Skin of body (tissue), 3 donors: ENCODE measurements around the gene ABCC9. TPM values are rescaled to one million over a fixed set of nuclear protein-coding genes. Genes with fewer than 3 reads are reported as not detected.

ENCODE experiments used
- DNase-seq: peaks from one replicate; lab custom pipeline; 2025; lab: John Stamatoyannopoulos, UW
- small RNA-seq: library from RNA; depleted of rRNA; stranded (forward); fragments of <200 nt; gene quantifications from one replicate; pipeline ENCODE3, GENCODE V24; 2014; ENCODE audit warnings: low replicate concordance
- total RNA-seq: library from RNA; depleted of rRNA; stranded (reverse); fragments of >200 nt; gene quantifications from one replicate; pipeline ENCODE4 v1.2.3, GENCODE V29; 2014

The ABCC9 gene
- total RNA-seq, 1 donor from 2014 or later: 46.3 TPM

DNA sequence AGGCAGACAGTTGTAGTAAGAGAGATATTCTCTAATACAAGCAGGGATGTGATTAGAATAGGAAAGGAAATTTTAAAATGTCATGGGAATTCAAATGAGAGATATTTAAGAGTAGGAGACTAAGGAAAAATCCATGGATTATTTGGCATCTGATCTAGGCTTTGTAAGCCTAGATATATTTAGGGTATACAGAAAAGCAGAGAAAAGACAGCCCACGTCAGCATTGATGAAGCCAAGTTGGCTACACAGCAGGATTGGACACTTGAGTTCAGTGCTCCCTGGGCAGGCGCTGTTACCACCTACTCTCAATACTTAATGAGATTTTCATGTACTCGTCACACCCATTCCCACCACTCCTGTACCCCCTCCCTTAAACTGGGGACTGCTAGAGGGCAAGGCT lies 165.1 kb downstream of the ABCC9 start:
- peak; percentile 20 for DNase-seq

DNA sequence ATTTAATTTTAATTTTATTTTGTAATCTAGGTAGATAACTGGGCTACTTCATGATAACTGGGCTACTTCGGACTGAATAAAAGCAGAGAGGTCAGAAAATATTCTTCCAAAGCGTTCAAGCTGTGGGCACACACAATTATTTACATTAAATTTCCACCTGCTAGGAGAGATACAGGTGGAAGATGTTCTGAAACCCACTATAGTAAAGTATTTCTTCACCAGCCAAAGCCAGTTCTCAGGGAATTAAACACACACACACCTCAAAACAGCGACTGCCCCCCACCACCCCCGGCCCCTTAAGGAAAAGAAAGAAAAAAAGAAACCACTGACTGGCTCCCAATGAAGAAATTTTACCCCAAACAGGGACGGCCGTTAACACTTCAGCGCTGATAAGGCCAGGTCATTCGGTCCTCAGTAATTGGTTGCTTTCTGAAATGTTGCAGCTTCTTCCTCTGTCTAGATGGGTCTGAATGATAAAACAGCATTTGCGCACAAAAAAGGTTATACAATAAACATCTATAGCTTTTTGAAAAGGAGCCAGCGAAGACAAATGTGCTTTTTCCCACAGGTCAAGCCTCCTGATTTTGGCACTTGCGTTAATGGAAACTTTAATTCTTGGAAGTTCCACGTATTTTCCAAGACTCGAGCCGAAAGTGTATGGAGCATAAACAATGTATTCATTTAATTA lies 165.9 kb downstream of the ABCC9 start:
- DNase-seq: peak; percentile 21

DNA sequence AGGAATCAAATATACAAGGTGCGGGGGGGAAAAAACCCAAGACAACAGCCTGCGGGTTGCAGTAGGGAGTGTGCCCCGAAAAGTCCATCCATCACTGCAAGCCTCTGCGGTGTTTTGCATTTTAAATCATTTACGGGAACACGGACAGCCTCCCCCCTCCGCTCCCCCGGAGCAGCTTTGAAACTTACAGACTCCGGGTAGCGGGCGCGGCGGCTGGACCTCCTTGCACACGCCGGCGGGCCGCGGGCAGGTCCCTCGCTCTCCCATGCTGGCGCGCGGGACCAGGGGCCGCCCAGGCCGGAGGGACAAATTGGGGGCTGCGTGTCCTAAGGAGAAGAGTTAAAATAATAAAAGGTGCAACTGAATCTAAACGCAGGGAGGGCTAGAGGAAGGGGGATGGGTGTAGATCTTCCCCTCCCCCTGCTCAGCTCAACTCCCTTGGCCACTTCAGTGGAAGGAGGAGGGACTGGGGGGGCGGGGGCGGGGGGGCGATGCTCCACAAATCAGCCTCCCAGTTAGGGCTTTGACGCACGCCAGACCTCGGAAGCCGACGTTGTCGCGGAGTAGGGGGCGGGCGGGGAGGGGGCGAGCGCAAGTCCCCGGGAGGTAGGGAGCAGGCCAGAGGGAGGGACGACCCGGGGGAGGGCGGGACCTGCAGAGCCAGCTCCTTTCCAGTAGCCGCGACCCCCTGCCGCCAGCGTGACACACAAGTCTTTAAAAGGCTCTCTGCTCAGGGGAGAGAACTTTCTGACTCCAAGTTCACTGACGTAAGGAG lies 166.7 kb downstream of the ABCC9 start, which contains the start of gene KCNJ8:
TSS of gene KCNJ8 (minus strand) at position 349 of the 775 bp plus-strand sequence. CDS start 1,090 bp downstream, outside the sequence.
- peak; percentile 52 for DNase-seq

DNA sequence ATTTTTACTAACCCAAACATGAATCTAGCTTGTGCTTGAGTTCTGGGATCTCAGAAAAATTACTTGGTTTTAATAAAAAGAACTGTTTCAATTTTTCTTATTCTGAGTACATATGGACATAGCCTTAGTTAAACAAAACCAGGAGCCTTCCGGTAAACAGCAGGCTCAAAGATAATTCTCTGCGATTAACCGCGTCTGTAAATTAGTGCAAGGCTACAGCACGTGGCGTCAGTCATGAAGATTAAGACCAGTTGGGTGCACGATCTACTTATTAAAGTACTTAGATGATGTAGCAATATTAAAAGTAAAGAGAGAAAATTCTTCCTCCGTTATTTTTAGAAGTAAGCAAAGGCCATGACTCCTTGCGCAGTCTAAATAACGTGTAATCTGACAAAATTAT lies 167.4 kb downstream of the ABCC9 start:
- DNase-seq: no peak

DNA sequence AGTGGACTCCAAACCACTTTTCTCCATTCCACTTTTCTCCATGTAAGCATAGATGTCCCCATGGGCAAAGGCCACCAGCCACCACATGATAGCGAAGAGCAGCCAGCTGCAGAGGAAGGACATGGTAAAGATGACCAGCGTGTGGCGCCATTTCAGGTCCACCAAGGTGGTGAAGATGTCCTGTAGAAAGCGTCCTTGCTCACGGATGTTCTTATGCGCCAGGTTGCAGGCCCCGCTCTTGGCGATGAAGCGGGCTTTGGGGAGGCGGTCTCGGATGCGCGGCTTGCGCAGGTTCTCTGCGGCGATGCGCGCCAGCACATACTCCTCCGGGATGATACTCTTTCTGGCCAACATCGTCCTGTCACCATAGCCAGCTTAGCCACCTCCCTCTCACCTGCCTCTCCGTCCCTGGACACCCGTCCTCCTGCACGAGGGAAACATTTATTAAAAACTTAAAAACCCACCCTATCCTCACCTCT lies 167.9 kb downstream of the ABCC9 start:
- peak; percentile 3 for DNase-seq

DNA sequence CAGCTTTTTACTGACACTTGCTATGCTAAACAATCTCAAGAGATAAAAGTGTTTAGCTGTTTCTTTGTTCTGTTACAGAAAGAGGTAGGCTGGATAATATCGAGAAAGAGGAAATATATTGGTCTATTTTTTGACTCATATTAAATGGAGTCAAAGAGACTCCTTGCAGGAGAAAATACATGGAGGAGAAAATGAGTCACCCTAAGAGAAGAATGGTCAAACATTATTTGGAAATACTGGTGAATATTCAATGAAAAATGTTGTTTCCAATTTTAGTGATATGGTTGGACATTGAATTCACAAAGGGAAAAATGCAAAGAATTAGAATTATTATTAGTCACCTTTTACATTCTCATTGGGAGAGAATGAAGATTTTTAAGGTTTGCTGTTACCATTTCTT lies 169.9 kb downstream of the ABCC9 start:
- no peak for DNase-seq

DNA sequence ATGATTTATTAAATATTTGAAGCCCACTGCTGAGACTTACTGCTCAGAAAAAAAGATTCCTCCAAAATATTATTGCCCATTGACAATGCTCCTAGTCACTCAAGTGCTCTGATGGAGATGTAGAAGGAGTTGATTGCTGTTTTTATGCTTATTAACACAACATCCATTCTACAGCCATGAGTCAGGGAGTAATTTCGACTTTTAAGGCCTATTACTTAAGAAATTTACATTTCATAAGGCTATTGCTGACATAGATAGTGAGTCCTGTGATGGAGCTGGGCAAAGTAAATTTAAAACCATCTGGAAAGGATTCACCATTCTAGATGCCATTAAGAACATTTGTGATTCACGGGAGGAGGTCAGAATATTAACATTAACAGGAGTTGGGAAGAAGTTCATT lies 171.9 kb downstream of the ABCC9 start:
- DNase-seq: no peak

DNA sequence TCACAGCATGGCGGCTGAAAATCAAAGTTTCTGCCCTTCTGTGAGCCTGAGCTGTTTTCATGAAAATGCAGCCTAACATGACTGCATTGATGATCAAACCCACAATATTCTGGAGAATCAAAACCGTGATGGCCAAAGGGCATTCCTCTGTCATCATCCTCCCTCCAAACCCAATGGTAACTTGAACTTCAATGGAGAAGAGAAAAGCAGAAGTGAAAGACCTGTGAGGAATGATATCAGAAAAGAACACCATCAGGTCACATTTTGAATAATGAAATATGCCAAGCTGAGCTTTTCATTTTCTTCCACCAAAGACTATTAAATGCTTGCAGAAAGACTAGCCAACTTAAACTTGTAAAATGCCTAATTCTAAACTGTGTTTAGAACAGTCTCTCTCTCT lies 174.8 kb downstream of the ABCC9 start:
- DNase-seq: no peak

DNA sequence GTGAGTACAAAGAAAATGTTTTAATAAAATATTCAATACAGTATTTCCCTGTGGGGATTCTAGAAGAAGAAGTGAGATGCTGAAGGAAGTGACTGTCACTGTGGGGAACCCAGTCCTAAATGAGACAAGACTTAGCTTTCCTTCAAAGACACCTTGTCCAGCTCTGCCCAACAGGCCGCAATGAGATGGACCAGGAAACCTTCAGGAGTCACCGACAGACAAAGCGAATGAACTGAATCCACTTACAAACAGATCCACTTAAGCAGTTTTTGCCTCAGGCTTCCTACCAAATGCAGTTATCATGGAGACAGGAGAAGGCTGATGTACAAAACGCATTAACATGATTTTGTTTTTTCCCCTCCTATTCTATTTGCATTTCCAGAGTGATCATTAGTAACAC lies 176.3 kb downstream of the ABCC9 start:
- DNase-seq: no peak

DNA sequence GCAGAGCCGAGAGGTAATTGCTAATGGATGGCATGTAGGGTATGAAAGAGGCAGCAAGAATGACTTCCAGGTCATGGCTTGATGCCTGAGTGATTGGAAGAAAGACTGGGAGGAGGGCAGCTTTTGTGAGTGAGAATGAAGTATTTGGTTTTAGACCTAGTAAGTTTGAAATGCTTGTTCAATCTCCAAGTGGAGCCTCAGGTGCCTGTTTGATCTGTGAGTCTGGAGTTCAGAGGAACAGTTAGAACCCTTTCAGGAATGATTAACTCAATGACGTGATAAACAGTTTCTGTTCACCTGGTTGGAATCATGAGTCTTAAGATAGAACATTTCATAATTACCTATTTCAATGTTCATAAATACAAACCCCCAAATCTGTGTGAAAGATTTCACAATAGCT lies 177.2 kb downstream of the ABCC9 start:
- DNase-seq: no peak

DNA sequence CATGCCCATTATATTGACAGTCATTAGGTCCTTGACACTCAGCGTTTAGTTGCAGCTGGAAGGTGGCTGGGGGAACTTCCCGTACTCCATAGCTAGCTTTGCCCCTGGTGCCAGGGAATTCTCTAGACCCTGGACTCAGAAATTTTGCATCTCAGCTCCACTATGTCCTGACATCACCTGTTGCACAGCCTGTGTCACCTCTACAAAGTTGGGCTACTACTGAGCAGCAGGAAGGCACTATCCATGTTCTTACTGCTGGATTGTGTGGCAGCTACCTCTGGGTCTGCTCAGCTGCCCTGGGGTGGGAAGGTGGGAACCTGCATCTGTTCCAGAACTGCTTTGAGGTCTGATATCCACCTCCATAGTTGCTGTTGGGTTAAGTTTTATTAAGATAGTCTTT lies 177.7 kb downstream of the ABCC9 start:
- DNase-seq: no peak

DNA sequence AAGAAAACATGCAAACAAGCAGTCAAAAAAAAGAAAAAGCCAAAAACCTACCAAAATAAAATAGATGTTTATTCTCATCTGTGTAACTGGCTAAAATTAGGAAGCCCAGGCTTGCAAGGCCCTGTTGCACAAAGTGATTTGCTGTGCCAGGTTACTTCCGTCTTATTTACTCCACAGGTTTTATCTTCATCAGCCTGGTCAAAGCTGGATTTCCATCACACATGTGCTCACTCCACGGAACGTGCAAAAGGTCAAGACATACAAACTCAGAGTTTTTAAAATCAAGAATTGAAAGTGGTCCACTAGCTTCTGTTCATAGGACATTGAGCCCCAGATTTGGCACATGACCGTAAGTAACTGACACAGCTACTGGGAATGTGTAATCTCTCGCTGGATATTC lies 181.5 kb downstream of the ABCC9 start:
- DNase-seq: no peak

DNA sequence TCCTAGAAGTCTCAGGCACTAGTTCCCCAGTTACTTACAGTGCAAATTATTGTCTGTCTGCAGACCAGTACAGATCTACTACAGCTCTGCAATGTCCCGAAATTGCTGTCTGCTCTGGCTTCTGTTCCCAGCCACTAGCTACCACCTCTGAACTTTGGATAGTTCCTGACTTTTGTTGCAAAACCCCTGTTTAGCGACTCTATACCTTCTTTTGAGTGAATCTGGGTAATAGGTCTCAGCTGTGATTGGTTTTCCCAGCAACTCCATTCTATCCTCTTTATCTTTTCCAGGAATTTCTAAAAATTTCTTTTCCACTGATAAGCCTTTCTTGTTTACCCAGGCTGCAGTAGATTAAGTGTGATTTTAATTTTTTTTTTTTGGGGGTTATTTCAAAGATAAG lies 183.5 kb downstream of the ABCC9 start:
- no peak for DNase-seq

DNA sequence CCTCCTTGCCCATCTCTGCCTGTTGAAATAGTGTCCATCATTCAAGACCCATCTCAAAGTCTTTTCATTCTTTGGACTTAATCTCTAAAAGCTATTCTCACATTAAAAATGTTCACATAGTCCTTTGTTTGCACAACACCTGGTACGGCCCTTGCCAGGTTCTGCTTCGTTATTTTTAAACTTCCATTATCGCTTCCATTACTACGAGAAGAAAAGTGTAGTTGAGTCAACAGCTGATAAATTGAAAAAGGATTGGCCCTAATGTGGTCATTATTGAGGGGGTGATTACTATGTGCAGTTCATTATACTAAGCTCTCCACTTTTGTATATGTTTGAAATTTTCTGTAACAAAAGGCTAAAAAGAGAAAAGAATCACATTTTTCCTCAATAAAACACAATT lies 184.5 kb downstream of the ABCC9 start:
- no peak for DNase-seq

DNA sequence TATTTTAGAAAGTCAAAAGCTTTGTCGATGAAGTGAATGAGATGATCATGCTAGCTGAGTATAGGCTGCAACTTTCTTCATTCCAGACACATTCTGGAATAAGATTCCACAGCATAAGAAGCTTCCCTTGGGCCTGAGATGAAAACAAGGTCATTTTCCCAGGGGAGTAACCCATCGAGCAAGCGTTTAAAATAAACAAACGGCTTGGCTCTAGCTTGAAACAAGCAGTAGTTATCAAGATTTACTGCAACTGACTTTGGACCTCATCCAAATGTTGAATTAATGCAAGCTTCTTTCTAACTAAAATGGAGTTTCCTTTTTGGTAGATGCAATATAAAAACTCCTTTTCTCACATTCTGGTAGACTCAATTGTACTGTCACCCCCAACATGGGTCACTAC lies 189.7 kb downstream of the ABCC9 start:
- peak; percentile 57 for DNase-seq

Small RNA genes within 50 kb of the gene (small RNA-seq; reads per million reads assigned to genes)
- not detected for gene AC008250.2

Other genes starting within 250 kb of the ABCC9 start
- gene KCNJ8, start 166.7 kb downstream of the ABCC9 start, total RNA-seq: 30.5 TPM
- gene CMAS, start 104.8 kb upstream of the ABCC9 start, total RNA-seq: 30.7 TPM